ENCODE measurements around the gene R3HDM4. TPM values are rescaled to one million over a fixed set of nuclear protein-coding genes. Genes with fewer than 3 reads are reported as not detected.

The R3HDM4 gene
- 100 to 1,000 TPM in 3 of 7 donors, 10 to 100 TPM in 4; 41.0 to 175 (median 90.9) TPM for total RNA-seq
- polyA plus RNA-seq: 10 to 100 TPM; 74.6 to 99.7 (median 87.4) TPM
- long read RNA-seq, donor 1, transcript R3HDM4-201 (8 exons, 1,815 nt): major isoform, 51 of 62 reads
- long read RNA-seq, donor 1, partial matches to known transcripts: 10 of 62 reads
- long read RNA-seq, donor 1, other reads (novel, unspliced or antisense): 0 of 62 reads
- long read RNA-seq, donor 2, transcript R3HDM4-201 (8 exons, 1,815 nt): major isoform, 32 of 33 reads
- long read RNA-seq, donor 2, partial matches to known transcripts: 0 of 33 reads
- long read RNA-seq, donor 2, other reads (novel, unspliced or antisense): 0 of 33 reads

GRCh38 chr19:913080-913748, at the start of gene R3HDM4:
Gene R3HDM4, minus strand, starts transcription at chr19:913219. Its CDS starts 62 bp downstream, at chr19:913157.
- Histone ChIP-seq H3K27ac (peak within 1 kb of the TSS; percentile 94 to 99 (median 98)), H3K36me3 (peaks cover 0 to 20% (median 0%) of the 10 kb centered on the region in 6 donors), H3K4me1 (peaks cover 33 to 85% (median 63%) of the 10 kb centered on the region in 6 donors), H3K4me3 (peak within 1 kb of the TSS; percentile 44 to 84 (median 58)), H3K27me3 (replicated peaks in 1 of 7) (peaks cover 4 to 24% (median 18%) of the 10 kb centered on the region in 7 donors), H3K9me3 (no peaks in the 10 kb centered on the region)
- intact Hi-C loops (cut with DNase I; ENCODE audit: low total_unique reads): no loop called here
- peak; percentile 98 for DNase-seq
- peak in 1 of 11 experiments; percentile 10 for TF ChIP-seq CTCF (IDR thresholded peaks at IDR 0.05 in 8 of 11, conservative IDR thresholded peaks at IDR 0.05 in 3 of 11)
- peak; percentile 89 to 93 (median 92) for TF ChIP-seq POLR2AphosphoS5 (IDR thresholded peaks at IDR 0.05)
- peak in 2 of 3 donors; percentile 17 to 27 for TF ChIP-seq POLR2A (IDR thresholded peaks at IDR 0.05)
- WGBS, 5 donors: 0 to 2% (median 1%) methylated on average over 50 to 76 of the region's 76 CpGs

- Histone ChIP-seq H3K27me3 (replicated peaks in 1 of 7) (no peaks in the 10 kb centered on the region), H3K4me3 (no peak overlapping the region), H3K36me3 (peaks cover 0 to 82% (median 30%) of the 10 kb centered on the region in 6 donors), H3K9me3 (peaks cover 0 to 6% (median 0%) of the 10 kb centered on the region in 8 donors), H3K27ac (no peak overlapping the region), H3K4me1 (peaks cover 0 to 3% (median 0%) of the 10 kb centered on the region in 6 donors)
- 77 to 87% (median 82%) methylated on average over 13 to 14 of the region's 14 CpGs for WGBS, 5 donors
- intact Hi-C loops (cut with DNase I; ENCODE audit: low total_unique reads): no loop called here
- no peak for DNase-seq
- TF ChIP-seq POLR2AphosphoS5 (IDR thresholded peaks at IDR 0.05) (no peak), POLR2A (IDR thresholded peaks at IDR 0.05) (no peak), CTCF (IDR thresholded peaks at IDR 0.05 in 8 of 11, conservative IDR thresholded peaks at IDR 0.05 in 3 of 11) (no peak)
Measured at GRCh38 chr19:961866-962620, 49.0 kb upstream of the R3HDM4 start.

GRCh38 chr19:960601-960938, 47.6 kb upstream of the R3HDM4 start:
- Histone ChIP-seq H3K27ac (no peak overlapping the region), H3K4me1 (peaks cover 0 to 18% (median 3%) of the 10 kb centered on the region in 6 donors), H3K36me3 (peaks cover 0 to 68% (median 19%) of the 10 kb centered on the region in 6 donors), H3K4me3 (no peak overlapping the region), H3K9me3 (no peaks in the 10 kb centered on the region), H3K27me3 (replicated peaks in 1 of 7) (no peaks in the 10 kb centered on the region)
- intact Hi-C loops (cut with DNase I; ENCODE audit: low total_unique reads): no loop called here
- TF ChIP-seq POLR2AphosphoS5 (IDR thresholded peaks at IDR 0.05) (no peak), CTCF (IDR thresholded peaks at IDR 0.05 in 8 of 11, conservative IDR thresholded peaks at IDR 0.05 in 3 of 11) (no peak), POLR2A (IDR thresholded peaks at IDR 0.05) (no peak)
- 74 to 89% (median 81%) methylated on average over 5 to 8 of the region's 8 CpGs for WGBS, 5 donors
- DNase-seq: no peak
